ELR (cell line): ENCODE results near the gene KIAA0319L.
"Not testable (repeated sequence)": the region's sequence is repeated elsewhere in the genome, so short reads cannot be mapped to it uniquely, and the experiment has no call there.

Source experiments
- DNase-seq: peaks from one replicate; pipeline ENCODE4 v3.0.0-alpha.2; 2015; ENCODE audit warnings: low read depth

Gene KIAA0319L

DNA sequence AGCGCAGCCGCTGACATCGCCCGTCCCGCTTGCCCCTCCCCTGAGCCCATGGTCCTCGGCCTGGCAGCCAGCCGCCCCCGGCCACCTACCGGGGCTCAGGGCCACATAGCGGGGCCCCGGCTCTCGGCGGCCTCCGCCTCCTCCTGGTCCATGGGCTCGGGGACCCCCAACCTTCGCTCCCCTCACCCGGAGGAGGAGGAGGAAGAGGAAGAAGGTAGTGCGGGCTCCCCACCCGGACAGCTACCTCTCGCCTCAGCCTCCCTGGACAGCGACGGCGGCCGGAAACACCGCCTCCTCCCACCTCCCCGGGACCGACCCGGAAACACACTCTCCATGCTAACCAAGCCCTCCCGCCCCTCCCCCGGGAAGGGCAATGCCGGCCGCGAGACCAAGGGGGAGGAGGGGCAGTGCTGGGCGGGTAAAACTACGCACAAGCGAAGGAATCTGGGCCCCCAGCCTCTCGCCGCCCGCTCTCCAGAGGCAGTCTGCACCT is at the start of gene KIAA0319L:
Gene KIAA0319L, minus strand, starts transcription at position 286 of the 493 bp plus-strand sequence. CDS start 2,912 bp downstream, outside the sequence.
- peak; percentile 85 for DNase-seq

DNA sequence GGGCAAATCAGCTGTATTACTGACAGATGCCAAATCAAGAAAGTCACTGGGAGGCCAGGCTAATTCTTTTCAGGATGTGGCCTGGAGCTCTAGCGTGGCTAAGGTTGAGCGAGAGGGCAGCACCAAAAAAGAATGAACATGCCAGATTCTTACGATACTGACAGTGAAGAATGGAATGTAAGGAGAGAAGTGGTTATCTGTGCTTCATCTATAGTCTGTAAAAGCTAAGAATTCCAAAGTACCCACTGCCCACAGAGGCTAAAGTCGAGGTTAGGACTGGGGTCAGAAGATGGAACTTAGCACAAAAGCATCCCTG is 48.6 kb upstream of the KIAA0319L start:
- peak; percentile 83 for DNase-seq

GRCh38 chr1:35605071-35605866 is 48.1 kb upstream of the KIAA0319L start:
- peak; percentile 13 for DNase-seq

DNA sequence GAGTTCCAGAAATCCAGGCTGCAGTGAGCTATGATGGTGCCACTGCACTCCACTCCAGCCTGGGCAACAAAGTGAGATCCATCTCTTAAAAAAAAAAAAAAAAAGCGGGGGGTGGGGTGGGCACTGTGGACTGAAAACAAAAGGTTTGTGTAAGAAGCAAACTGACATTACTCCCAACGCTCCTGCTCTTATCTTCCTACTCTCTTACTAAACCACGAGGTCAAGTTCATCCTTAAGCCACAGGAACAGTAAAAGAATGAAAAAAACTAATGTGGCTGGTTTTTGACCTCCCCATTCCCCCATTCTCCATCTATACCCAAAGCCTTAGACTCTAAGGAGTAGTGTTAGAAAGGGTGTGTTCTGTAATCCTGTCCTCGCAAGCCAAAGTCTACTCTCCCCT is 46.7 kb upstream of the KIAA0319L start:
- DNase-seq = no peak

DNA sequence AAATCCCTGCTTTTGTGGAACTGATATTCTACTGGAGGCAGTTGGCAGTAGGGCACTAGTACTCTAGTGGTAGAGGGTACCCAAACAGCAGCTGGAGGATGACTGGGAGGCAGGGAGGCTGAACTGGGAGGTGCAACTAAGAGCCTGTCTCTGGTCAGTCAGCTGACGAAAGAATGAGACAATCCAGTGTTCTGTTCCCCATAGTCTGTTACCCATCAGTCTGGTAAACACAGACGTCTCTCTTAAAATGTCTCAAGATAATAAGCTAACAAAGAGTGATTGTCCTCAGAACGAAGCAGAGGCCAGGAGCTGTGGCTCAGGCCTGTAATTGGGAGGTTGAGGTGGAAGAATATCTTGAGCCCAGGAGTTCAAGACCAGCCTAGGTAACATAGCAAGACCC is 46.3 kb upstream of the KIAA0319L start:
- no peak for DNase-seq

DNA sequence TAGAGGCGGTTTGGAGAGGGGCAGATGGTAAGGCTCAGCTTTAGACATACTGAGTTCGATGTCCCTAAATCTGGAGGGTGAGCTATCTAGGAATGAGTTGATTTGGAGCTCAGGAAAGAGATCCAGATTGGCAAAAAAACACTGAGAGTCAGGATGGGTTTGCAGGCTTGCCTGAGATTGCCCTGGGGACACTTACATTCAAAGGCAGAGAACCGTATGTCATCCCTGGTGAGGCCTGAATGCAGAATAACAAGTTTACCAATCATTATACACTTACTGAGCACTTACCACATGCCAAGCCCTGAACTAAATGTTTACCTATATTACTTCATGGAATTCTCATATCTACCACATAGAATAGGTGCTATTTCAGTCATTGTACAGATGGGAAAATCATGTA is 43.4 kb upstream of the KIAA0319L start:
- no peak for DNase-seq

DNA sequence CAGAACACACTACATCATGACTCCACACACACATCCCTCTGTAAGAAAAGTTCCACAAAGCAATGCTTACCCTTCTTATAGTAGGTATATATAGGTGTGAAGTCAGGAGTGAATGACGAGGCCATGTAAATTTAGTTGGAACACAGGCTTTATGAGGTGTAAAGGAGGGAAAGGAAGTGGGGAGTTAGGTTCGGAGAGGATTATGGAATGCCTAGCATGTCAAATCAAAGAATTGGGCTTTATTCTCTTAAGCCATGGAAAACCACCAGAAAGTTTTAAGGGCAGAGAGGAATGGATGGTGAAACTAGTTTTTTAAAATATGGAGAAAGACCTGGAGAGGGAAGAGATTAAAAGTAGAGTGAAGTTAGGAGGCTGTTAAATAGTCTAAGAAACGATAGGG is 42.2 kb upstream of the KIAA0319L start:
- DNase-seq = no peak

GRCh38 chr1:35598895-35599294 is 41.7 kb upstream of the KIAA0319L start:
- DNase-seq = no peak

- DNase-seq = no peak
These were observed 40.7 kb upstream of the KIAA0319L start for GRCh38 chr1:35597870-35598269.

GRCh38 chr1:35595684-35596083 is 38.5 kb upstream of the KIAA0319L start:
- DNase-seq = no peak

DNA sequence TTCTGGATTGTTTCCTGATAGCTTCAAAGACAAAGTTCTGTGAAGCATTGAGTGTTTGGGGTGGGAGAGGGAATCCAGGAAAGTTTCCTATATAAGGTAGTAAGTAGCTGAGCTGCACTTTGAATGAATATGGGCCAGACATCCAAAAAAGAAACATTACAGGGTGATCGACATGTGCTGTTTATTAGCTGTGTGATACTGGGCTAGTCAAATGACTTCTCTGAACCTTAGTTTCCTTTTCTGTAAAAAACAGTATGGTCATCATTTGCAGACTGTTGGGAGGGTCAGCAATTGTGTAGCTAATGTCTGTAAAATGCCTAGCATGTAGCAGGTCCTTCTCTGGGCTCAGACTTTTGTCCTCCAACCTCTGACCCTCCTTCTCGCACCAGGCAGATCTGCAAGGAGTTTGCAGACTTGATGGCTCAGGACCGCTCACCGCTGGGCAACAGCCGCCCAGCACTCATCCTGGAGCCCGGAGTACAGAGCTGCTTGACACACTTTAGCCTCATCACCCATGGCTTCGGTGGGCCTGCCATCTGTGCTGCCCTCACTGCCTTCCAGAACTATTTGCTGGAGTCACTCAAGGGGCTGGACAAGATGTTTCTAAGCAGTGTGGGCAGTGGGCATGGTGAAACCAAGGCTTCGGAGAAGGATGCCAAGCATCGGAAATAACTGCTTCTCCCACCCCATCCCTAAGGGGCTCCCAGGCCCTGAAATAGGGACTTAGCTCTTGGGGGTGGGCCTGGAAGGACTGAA is 37.0 kb upstream of the KIAA0319L start:
- DNase-seq = no peak

DNA sequence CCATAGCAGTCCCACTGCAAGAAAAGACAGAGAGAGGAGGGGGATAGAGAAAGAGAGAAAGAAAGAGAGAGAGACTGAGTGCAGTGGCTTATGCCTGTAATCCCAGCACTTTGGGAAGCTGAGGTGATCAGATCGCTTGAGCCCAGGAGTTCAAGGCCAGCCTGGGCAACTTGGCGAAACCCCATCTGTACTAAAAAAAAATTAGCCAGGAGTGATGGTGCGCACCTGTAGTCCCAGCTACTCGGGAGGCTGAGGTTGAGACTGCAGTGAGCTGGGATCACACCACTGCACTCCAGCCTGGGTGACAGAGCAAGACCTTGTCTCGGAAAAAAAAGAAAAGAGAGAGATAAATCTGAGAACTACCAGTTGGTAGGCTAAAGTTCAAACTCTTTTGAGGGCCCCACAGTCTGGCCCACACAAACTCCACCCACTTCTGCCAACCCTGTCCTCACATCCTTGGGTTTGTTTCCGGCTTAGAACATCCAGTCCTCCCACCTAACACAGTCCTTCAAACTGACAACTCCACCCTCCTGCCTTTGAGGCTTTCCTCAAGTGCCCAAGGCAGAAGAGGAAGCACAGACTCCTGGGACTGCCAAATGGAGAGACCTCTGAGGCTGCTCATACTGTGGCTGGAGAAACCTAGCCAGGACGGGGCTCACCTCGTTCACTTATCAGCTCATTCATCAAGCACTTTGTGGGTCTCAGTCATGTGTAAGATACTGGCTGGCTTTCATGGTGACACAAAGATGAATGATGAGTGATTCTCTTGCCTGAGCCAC is 36.0 kb upstream of the KIAA0319L start:
- DNase-seq = no peak

GRCh38 chr1:35591211-35591610 is 34.0 kb upstream of the KIAA0319L start:
- no peak for DNase-seq

GRCh38 chr1:35590476-35591040 is 33.4 kb upstream of the KIAA0319L start:
- no peak for DNase-seq

- DNase-seq = no peak
These were observed 32.6 kb upstream of the KIAA0319L start for GRCh38 chr1:35589516-35590427.

- no peak for DNase-seq
These were observed 31.2 kb upstream of the KIAA0319L start for GRCh38 chr1:35588197-35588910.

DNA sequence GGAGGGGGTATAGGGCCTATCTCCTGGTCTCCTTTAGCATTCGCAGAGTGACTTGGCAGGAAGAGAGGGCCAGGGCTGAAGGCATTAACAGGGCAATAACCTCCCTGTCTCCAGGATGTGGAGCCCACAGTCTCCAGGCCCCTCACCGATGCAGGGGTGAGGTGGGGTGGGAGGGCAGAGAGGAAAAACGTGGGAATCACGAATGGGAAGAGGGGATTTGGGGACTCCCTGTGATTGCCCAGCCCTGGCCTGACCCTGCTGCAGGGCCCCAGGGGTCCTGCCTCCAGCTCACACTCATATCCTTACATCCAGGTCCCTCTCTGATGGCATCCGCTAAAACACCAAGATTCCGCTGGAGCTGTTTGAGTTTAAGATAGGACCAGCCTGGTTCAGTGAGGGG is 30.5 kb upstream of the KIAA0319L start:
- no peak for DNase-seq

- DNase-seq = no peak
These were observed 29.6 kb upstream of the KIAA0319L start for GRCh38 chr1:35586808-35587207.

GRCh38 chr1:35585805-35586204 is 28.6 kb upstream of the KIAA0319L start:
- not testable (repeated sequence) for DNase-seq

GRCh38 chr1:35585281-35585680 is 28.1 kb upstream of the KIAA0319L start:
- DNase-seq = no peak
